SK-N-SH (cell line): ENCODE data around the gene SFXN5.

ENCODE experiments used
- EZH2phosphoT487 ChIP-seq: fragments of 200-600 bp; sonication (generic); IDR thresholded peaks from 2 replicates; pipeline ENCODE4 v1.6.1; 2017; ENCODE audit warnings: low read depth, mixed run types, mild to moderate bottlenecking, antibody characterized with exemption, moderate library complexity, borderline replicate concordance
- FOSL2 ChIP-seq: IDR thresholded peaks from 2 replicates; pipeline ENCODE4 v1.4.0; 2012; ENCODE audit warnings: low read depth, mild to moderate bottlenecking, moderate library complexity, borderline replicate concordance
- GATA2 ChIP-seq: sonication (generic); formaldehyde crosslinking; IDR thresholded peaks from 2 replicates; pipeline ENCODE4 v1.5.0; 2020; ENCODE audit warnings: mild to moderate bottlenecking, missing genetic modification reagents
- NRF1 ChIP-seq: IDR thresholded peaks from 2 replicates; pipeline ENCODE4 v1.6.1; 2012; ENCODE audit warnings: low read depth, mild to moderate bottlenecking, low read length
- RAD21 ChIP-seq: IDR thresholded peaks from 2 replicates; pipeline ENCODE4 v1.6.1; 2012; ENCODE audit warnings: mild to moderate bottlenecking, low read length
- TEAD4 ChIP-seq: IDR thresholded peaks from 2 replicates; pipeline ENCODE4 v1.4.0; 2012; ENCODE audit warnings: mild to moderate bottlenecking, borderline replicate concordance; ENCODE audit not compliant: insufficient read depth
- TF ChIP-seq, protein P1 (sequence below): fragments of 200-600 bp; sonication (generic); IDR thresholded peaks from 2 replicates; pipeline ENCODE4 v1.6.1; 2017; ENCODE audit warnings: antibody characterized with exemption, mild to moderate bottlenecking, moderate library complexity
- TF ChIP-seq, protein P2 (sequence below): IDR thresholded peaks from 2 replicates; pipeline ENCODE4 v1.4.0; 2012; ENCODE audit warnings: low read depth, borderline replicate concordance

DNA sequence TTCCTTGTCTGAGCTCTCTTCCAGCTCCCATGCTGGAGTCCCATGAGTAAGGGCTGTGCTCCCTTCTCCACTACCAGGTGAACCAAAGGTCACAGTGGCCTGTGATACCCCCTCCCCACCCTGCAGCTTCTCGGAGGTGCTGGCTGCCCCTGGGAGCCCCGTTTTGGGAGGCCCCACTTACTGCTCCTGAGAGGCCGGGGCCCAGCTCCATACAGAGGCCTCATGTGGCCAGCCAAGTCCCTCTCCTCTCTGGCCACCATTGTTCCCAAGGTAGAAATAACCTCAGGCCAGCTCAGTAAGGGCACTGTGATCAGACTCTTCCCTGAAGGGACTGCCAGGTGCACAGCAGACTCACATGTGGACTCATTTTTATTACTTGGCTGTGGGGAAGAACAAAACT is 35.3 kb upstream of the SFXN5 start:
- TF ChIP-seq TEAD4 (no peak), FOSL2 (no peak), GATA2 (CRISPR knock-in tag) (no peak), EZH2phosphoT487 (no peak), RAD21 (no peak), NRF1 (no peak)
- TF ChIP-seq, protein P1, sequence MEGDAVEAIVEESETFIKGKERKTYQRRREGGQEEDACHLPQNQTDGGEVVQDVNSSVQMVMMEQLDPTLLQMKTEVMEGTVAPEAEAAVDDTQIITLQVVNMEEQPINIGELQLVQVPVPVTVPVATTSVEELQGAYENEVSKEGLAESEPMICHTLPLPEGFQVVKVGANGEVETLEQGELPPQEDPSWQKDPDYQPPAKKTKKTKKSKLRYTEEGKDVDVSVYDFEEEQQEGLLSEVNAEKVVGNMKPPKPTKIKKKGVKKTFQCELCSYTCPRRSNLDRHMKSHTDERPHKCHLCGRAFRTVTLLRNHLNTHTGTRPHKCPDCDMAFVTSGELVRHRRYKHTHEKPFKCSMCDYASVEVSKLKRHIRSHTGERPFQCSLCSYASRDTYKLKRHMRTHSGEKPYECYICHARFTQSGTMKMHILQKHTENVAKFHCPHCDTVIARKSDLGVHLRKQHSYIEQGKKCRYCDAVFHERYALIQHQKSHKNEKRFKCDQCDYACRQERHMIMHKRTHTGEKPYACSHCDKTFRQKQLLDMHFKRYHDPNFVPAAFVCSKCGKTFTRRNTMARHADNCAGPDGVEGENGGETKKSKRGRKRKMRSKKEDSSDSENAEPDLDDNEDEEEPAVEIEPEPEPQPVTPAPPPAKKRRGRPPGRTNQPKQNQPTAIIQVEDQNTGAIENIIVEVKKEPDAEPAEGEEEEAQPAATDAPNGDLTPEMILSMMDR: no peak
- TF ChIP-seq, protein P2, sequence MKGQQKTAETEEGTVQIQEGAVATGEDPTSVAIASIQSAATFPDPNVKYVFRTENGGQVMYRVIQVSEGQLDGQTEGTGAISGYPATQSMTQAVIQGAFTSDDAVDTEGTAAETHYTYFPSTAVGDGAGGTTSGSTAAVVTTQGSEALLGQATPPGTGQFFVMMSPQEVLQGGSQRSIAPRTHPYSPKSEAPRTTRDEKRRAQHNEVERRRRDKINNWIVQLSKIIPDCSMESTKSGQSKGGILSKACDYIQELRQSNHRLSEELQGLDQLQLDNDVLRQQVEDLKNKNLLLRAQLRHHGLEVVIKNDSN: no peak
